HepG2 (cell line): ENCODE data around the gene ANKZF1. TPM values are rescaled to one million over a fixed set of nuclear protein-coding genes. Genes with fewer than 3 reads are reported as not detected.

Source experiments
- AKNA ChIP-seq: sonication (generic); formaldehyde crosslinking; IDR thresholded peaks from 2 replicates; pipeline ENCODE4 v1.4.0; 2020; ENCODE audit warnings: missing genetic modification reagents, borderline replicate concordance
- DNMT3B ChIP-seq: conservative IDR thresholded peaks from 2 replicates; pipeline ENCODE4 v1.6.1; 2016; ENCODE audit warnings: missing biosample characterization, control low read depth
- MTERF4 ChIP-seq: sonication (generic); formaldehyde crosslinking; IDR thresholded peaks from 2 replicates; pipeline ENCODE4 v1.8.0; 2023; ENCODE audit warnings: mild to moderate bottlenecking, missing genetic modification reagents
- NFAT5 ChIP-seq: sonication (generic); formaldehyde crosslinking; IDR thresholded peaks from 2 replicates; pipeline ENCODE4 v1.4.0; 2020; ENCODE audit warnings: missing genetic modification reagents
- PATZ1 ChIP-seq: sonication (generic); formaldehyde crosslinking; IDR thresholded peaks from 2 replicates; pipeline ENCODE4 v1.4.0; 2020; ENCODE audit warnings: missing genetic modification reagents
- ZNF281 ChIP-seq: sonication (generic); formaldehyde crosslinking; IDR thresholded peaks from 2 replicates; pipeline ENCODE4 v1.4.0; 2020; ENCODE audit warnings: missing genetic modification reagents, borderline replicate concordance
- ZNF704 ChIP-seq: sonication (generic); formaldehyde crosslinking; IDR thresholded peaks from 2 replicates; pipeline ENCODE4 v1.8.1; 2023; ENCODE audit warnings: mild to moderate bottlenecking, inconsistent platforms, moderate library complexity, missing genetic modification reagents, borderline replicate concordance
- ZNF737 ChIP-seq: sonication (generic); formaldehyde crosslinking; IDR thresholded peaks from 2 replicates; pipeline ENCODE4 v1.5.0; 2020; ENCODE audit warnings: missing genetic modification reagents, mild to moderate bottlenecking, borderline replicate concordance
- ZNF841 ChIP-seq: sonication (generic); formaldehyde crosslinking; IDR thresholded peaks from 2 replicates; pipeline ENCODE4 v1.8.1; 2023; ENCODE audit warnings: missing genetic modification reagents, borderline replicate concordance
- polyA plus RNA-seq, 8 experiments: library from polyadenylated mRNA; depleted of rRNA in 3 of 8; stranded (reverse) in 7 of 8; unstranded in 1 of 8; fragments of >200 nt; fragmentation: Illumina TruSeq in 4 of 8; extraction: Trizol in 4 of 8; gene quantifications; 2 replicates each; pipeline versions ENCODE4 v1.2.1 to v1.2.3, GENCODE V29; 2011 to 2016; ENCODE audit warnings: low read depth in 4 of 8, missing spikeins in 1 of 8, mixed read lengths in 1 of 8; ENCODE audit not compliant: insufficient read depth in 1 of 8
- total RNA-seq, 5 experiments: library from RNA; depleted of rRNA; stranded (reverse); fragments of >200 nt; fragmentation: Illumina TruSeq; extraction: Trizol; gene quantifications; 2 replicates each; pipeline ENCODE4 v1.2.3, GENCODE V29; 2016; ENCODE audit warnings: low read depth in 1 of 5

Gene ANKZF1
- total and polyA plus RNA-seq, 2 of the 13 experiments (the other 11 are each of a cell fraction or from before 2014, with no cell fraction given) = 25.3 to 128 TPM

GRCh38 chr2:219218217-219218731, 11.3 kb upstream of the ANKZF1 start (continued):
- TF ChIP-seq NFAT5 (CRISPR knock-in tag) (peak; percentile 69; the same call in 1 of the 2 replicates), MTERF4 (0 out of 2 replicates have a peak, but pooled peaks have one; percentile 94), ZNF841 (CRISPR knock-in tag) (peak; percentile 66; the same call in 1 of the 2 replicates), ZNF281 (0 out of 2 replicates have a peak, but pooled peaks have one; percentile 5), AKNA (0 out of 2 replicates have a peak, but pooled peaks have one; percentile 10), DNMT3B (0 out of 2 replicates have a peak, but pooled peaks have one; percentile 7), ZNF737 (CRISPR knock-in tag) (peak; percentile 89; the same call in 1 of the 2 replicates), PATZ1 (CRISPR knock-in tag) (no peak), ZNF704 (CRISPR knock-in tag) (peak; percentile 90; the same call in 1 of the 2 replicates)
